ENCODE measurements around the gene EEF1A2.

EEF1A2 gene

GRCh38 chr20:63508072-63508768, 9.3 kb upstream of the EEF1A2 start:
- DNase-seq (ENCODE audit: extremely low spot score): no peak
- ChIA-PET CTCF (no interaction called here), POLR2A (interaction anchor here (1.1 kb wide), 1 partner anchor 13 kb away, joined by 3 read pairs; no protein-coding TSS in a partner anchor)
- TF ChIP-seq FOXK2 (IDR thresholded peaks at IDR 0.05): no peak
- no peak for TF ChIP-seq SP1 (IDR thresholded peaks at IDR 0.05)
- TF ChIP-seq NFRKB (IDR thresholded peaks at IDR 0.05): no peak
- no peak for TF ChIP-seq ARNT (IDR thresholded peaks at IDR 0.05)
- TF ChIP-seq SUZ12 (IDR thresholded peaks at IDR 0.05): no peak
- no peak for TF ChIP-seq CTBP1 (IDR thresholded peaks at IDR 0.05; ENCODE audit: borderline replicate concordance)
- TF ChIP-seq, protein P1, sequence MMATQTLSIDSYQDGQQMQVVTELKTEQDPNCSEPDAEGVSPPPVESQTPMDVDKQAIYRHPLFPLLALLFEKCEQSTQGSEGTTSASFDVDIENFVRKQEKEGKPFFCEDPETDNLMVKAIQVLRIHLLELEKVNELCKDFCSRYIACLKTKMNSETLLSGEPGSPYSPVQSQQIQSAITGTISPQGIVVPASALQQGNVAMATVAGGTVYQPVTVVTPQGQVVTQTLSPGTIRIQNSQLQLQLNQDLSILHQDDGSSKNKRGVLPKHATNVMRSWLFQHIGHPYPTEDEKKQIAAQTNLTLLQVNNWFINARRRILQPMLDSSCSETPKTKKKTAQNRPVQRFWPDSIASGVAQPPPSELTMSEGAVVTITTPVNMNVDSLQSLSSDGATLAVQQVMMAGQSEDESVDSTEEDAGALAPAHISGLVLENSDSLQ (IDR thresholded peaks at IDR 0.05): no peak
- no peak for TF ChIP-seq FOXM1 (IDR thresholded peaks at IDR 0.05; ENCODE audit: borderline replicate concordance)
- TF ChIP-seq LEF1 (IDR thresholded peaks at IDR 0.05; ENCODE audit: borderline replicate concordance): no peak
- no peak for TF ChIP-seq BHLHE40 (IDR thresholded peaks at IDR 0.05; ENCODE audit: borderline replicate concordance)
- no peak for TF ChIP-seq L3MBTL2 (conservative IDR thresholded peaks at IDR 0.05)
- no peak for TF ChIP-seq FOXA1 (IDR thresholded peaks at IDR 0.05)
- TF ChIP-seq ELF4 (IDR thresholded peaks at IDR 0.05): no peak
- TF ChIP-seq TARDBP (IDR thresholded peaks at IDR 0.05): no peak
- no peak for TF ChIP-seq HDGF (IDR thresholded peaks at IDR 0.05; ENCODE audit: borderline replicate concordance)
- no peak for TF ChIP-seq ZNF384 (IDR thresholded peaks at IDR 0.05)

- ChIA-PET POLR2A (no interaction called here), CTCF (no interaction called here)
- TF ChIP-seq ARNT (IDR thresholded peaks at IDR 0.05) (no peak), FOXK2 (IDR thresholded peaks at IDR 0.05) (no peak), NFRKB (IDR thresholded peaks at IDR 0.05) (no peak), HDGF (IDR thresholded peaks at IDR 0.05; ENCODE audit: borderline replicate concordance) (no peak), LEF1 (IDR thresholded peaks at IDR 0.05; ENCODE audit: borderline replicate concordance) (no peak)
- DNase-seq (ENCODE audit: extremely low spot score): no peak
Observed at GRCh38 chr20:63507083-63507743, 8.3 kb upstream of the EEF1A2 start.

GRCh38 chr20:63505723-63506122, 6.8 kb upstream of the EEF1A2 start:
- no peak for DNase-seq (ENCODE audit: extremely low spot score)
- ChIA-PET CTCF (no interaction called here), POLR2A (no interaction called here)
- TF ChIP-seq SP1 (IDR thresholded peaks at IDR 0.05) (no peak), ZNF384 (IDR thresholded peaks at IDR 0.05) (no peak), FOXK2 (IDR thresholded peaks at IDR 0.05) (no peak), L3MBTL2 (conservative IDR thresholded peaks at IDR 0.05) (no peak), CTBP1 (IDR thresholded peaks at IDR 0.05; ENCODE audit: borderline replicate concordance) (no peak), HDGF (IDR thresholded peaks at IDR 0.05; ENCODE audit: borderline replicate concordance) (no peak), ELF4 (IDR thresholded peaks at IDR 0.05) (no peak), ARNT (IDR thresholded peaks at IDR 0.05) (no peak), FOXA1 (IDR thresholded peaks at IDR 0.05) (no peak), NFRKB (IDR thresholded peaks at IDR 0.05) (no peak), FOXM1 (IDR thresholded peaks at IDR 0.05; ENCODE audit: borderline replicate concordance) (no peak), SUZ12 (IDR thresholded peaks at IDR 0.05) (no peak), TARDBP (IDR thresholded peaks at IDR 0.05) (no peak), LEF1 (IDR thresholded peaks at IDR 0.05; ENCODE audit: borderline replicate concordance) (no peak), BHLHE40 (IDR thresholded peaks at IDR 0.05; ENCODE audit: borderline replicate concordance) (no peak)
- TF ChIP-seq, protein P1 (IDR thresholded peaks at IDR 0.05): no peak

DNA sequence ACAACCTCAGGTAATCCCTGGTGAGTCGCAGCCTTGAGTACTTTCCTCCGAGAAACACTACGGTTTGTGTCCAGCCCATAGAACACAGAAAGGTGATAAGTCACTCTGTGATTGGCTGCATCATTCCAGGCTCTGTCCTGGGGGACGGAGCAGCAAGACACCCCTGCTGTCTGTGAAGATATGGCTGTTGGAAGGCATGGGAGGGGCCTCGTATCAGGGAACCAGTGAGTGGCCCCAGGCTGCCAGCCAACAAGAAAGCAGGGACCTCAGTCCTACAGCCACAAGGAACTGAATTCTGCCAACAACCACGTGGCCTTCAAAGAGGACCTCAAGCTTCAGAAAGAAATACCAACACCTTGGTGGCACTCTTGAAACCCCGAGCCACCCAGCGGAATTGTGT, 6.4 kb upstream of the EEF1A2 start:
- POLR2A ChIA-PET: no interaction called here
- no peak for DNase-seq (ENCODE audit: extremely low spot score)
- CTCF ChIA-PET: no interaction called here
- TF ChIP-seq ARNT (IDR thresholded peaks at IDR 0.05) (no peak), BHLHE40 (IDR thresholded peaks at IDR 0.05; ENCODE audit: borderline replicate concordance) (no peak), HDGF (IDR thresholded peaks at IDR 0.05; ENCODE audit: borderline replicate concordance) (no peak), ELF4 (IDR thresholded peaks at IDR 0.05) (no peak), ZNF384 (IDR thresholded peaks at IDR 0.05) (no peak), L3MBTL2 (conservative IDR thresholded peaks at IDR 0.05) (no peak), LEF1 (IDR thresholded peaks at IDR 0.05; ENCODE audit: borderline replicate concordance) (no peak), FOXK2 (IDR thresholded peaks at IDR 0.05) (no peak), SP1 (IDR thresholded peaks at IDR 0.05) (no peak), NFRKB (IDR thresholded peaks at IDR 0.05) (no peak), SUZ12 (IDR thresholded peaks at IDR 0.05) (no peak), FOXM1 (IDR thresholded peaks at IDR 0.05; ENCODE audit: borderline replicate concordance) (no peak), FOXA1 (IDR thresholded peaks at IDR 0.05) (no peak), TARDBP (IDR thresholded peaks at IDR 0.05) (no peak)
- TF ChIP-seq, protein P1 (IDR thresholded peaks at IDR 0.05): no peak

DNA sequence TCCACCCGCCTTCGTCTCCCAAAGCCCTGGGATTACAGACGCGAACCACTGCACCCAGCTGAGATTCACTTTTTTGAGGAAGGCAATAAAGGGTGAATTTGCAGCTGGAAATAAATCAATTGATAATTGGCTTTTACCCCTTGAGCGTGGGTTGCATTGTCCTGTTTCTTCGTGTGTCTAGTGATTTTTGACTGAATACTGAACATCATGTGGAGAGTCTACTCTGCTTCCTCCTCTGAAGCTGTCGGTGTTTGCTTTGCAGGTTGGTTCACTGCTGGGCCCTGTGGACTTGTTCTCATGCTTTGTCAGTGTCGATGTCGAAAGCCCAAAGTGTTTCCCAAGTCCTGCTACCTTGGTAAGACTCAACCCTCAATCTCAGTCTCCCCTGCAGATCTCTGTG, 5.8 kb upstream of the EEF1A2 start:
- no peak for DNase-seq (ENCODE audit: extremely low spot score)
- POLR2A ChIA-PET: no interaction called here
- TF ChIP-seq SUZ12 (IDR thresholded peaks at IDR 0.05) (no peak), NFRKB (IDR thresholded peaks at IDR 0.05) (no peak), LEF1 (IDR thresholded peaks at IDR 0.05; ENCODE audit: borderline replicate concordance) (no peak), ZNF384 (IDR thresholded peaks at IDR 0.05) (no peak)
- CTCF ChIA-PET: no interaction called here

DNA sequence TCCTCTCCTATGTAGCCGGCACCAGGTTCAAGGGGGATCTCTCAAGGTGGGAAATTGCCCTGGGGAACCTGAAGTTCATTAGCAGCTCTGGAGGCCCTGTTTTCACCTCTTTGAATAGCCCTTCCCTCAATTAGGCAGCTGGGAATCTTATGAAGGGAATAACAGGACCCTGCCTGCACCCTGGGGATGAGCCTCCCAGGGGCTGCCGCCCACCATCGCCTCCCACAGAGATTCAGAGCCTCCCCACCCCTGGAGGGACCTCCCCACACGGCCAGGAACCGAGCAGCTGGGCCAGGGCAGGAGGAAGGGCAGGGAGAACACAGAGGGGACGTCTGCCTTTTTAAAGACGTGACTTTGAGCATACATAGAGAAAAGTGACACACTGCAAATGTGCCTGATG, 4.6 kb upstream of the EEF1A2 start:
- TF ChIP-seq SP1 (IDR thresholded peaks at IDR 0.05): no peak
- CTCF ChIA-PET: interaction anchor here (0.7 kb wide), 1 partner anchor 20 kb away, joined by 3 read pairs; no protein-coding TSS in a partner anchor
- DNase-seq (ENCODE audit: extremely low spot score): no peak
- POLR2A ChIA-PET: no interaction called here

Data from HEK293T (cell line).